ENCODE data around the gene CDH24. TPM values are rescaled to one million over a fixed set of nuclear protein-coding genes. Genes with fewer than 3 reads are reported as not detected.

The CDH24 gene
- total RNA-seq, 4 donors from 2014 or later: 3.4 to 8.4 (median 5.7) TPM

GRCh38 chr14:23009939-23010726, 47.2 kb downstream of the CDH24 start, which contains the start of gene C14orf93:
Gene C14orf93 (minus strand): TSS chr14:23010143. CDS start chr14:22999023, 11,120 bp downstream.
- TF ChIP-seq POLR2AphosphoS5 (IDR thresholded peaks at IDR 0.05) (no peak), EP300 (IDR thresholded peaks at IDR 0.05) (no peak), CTCF (IDR thresholded peaks at IDR 0.05) (no peak), POLR2A (IDR thresholded peaks at IDR 0.05) (no peak)
- Histone ChIP-seq H3K9me3 (no peaks in the 10 kb centered on the region), H3K27ac (peak within 1 kb of the TSS; percentile 85), H3K4me3 (peak within 1 kb of the TSS; percentile 63), H3K36me3 (no peaks in the 10 kb centered on the region), H3K4me1 (peaks cover 40% of the 10 kb centered on the region), H3K27me3 (no peaks in the 10 kb centered on the region)
- peak; percentile 83 to 89 for DNase-seq (ENCODE audit: low spot score in 2 of 2)
- WGBS: 2% methylated on average over 40 of the region's 40 CpGs

- Histone ChIP-seq H3K27me3 (no peaks in the 10 kb centered on the region), H3K27ac (peak overlapping the region; percentile 85), H3K36me3 (no peaks in the 10 kb centered on the region), H3K4me3 (peak overlapping the region; percentile 63), H3K9me3 (no peaks in the 10 kb centered on the region), H3K4me1 (peaks cover 40% of the 10 kb centered on the region)
- DNase-seq (ENCODE audit: low spot score in 2 of 2): no peak
- no peak for TF ChIP-seq POLR2A (IDR thresholded peaks at IDR 0.05)
- no peak for TF ChIP-seq EP300 (IDR thresholded peaks at IDR 0.05)
- TF ChIP-seq POLR2AphosphoS5 (IDR thresholded peaks at IDR 0.05): no peak
- no peak for TF ChIP-seq CTCF (IDR thresholded peaks at IDR 0.05)
- 7% methylated on average over 8 of the region's 8 CpGs for WGBS
Measured at GRCh38 chr14:23009483-23009938, 47.8 kb downstream of the CDH24 start.

- H3K9me3 ChIP-seq: no peaks in the 10 kb centered on the region
- TF ChIP-seq POLR2A (IDR thresholded peaks at IDR 0.05): no peak
- TF ChIP-seq EP300 (IDR thresholded peaks at IDR 0.05): no peak
- no peak for TF ChIP-seq POLR2AphosphoS5 (IDR thresholded peaks at IDR 0.05)
- TF ChIP-seq CTCF (IDR thresholded peaks at IDR 0.05): no peak
- 32% methylated on average over 3 of the region's 3 CpGs for WGBS
- no peak overlapping the region for H3K4me3 ChIP-seq
- H3K36me3 ChIP-seq: no peaks in the 10 kb centered on the region
- no peak overlapping the region for H3K27ac ChIP-seq
- no peak for DNase-seq (ENCODE audit: low spot score in 2 of 2)
- peaks cover 40% of the 10 kb centered on the region for H3K4me1 ChIP-seq
- no peaks in the 10 kb centered on the region for H3K27me3 ChIP-seq
Measured at GRCh38 chr14:23008831-23009230, 48.5 kb downstream of the CDH24 start.

GRCh38 chr14:23006544-23007419, 50.5 kb downstream of the CDH24 start:
- H3K4me1 ChIP-seq: peaks cover 40% of the 10 kb centered on the region
- TF ChIP-seq POLR2AphosphoS5 (IDR thresholded peaks at IDR 0.05): peak in 2 of 3 donors; percentile 88 to 90
- TF ChIP-seq POLR2A (IDR thresholded peaks at IDR 0.05): peak; percentile 16 to 46
- peak in 1 of 2 donors; percentile 9 for TF ChIP-seq CTCF (IDR thresholded peaks at IDR 0.05)
- no peak for TF ChIP-seq EP300 (IDR thresholded peaks at IDR 0.05)
- H3K36me3 ChIP-seq: no peaks in the 10 kb centered on the region
- peak; percentile 97 for DNase-seq (ENCODE audit: low spot score in 2 of 2)
- WGBS: 1% methylated on average over 41 of the region's 62 CpGs
- H3K27ac ChIP-seq: peak overlapping the region; percentile 91
- H3K27me3 ChIP-seq: no peaks in the 10 kb centered on the region
- no peaks in the 10 kb centered on the region for H3K9me3 ChIP-seq
- H3K4me3 ChIP-seq: peak overlapping the region; percentile 67

GRCh38 chr14:23006188-23006534, 51.2 kb downstream of the CDH24 start:
- WGBS: 59% methylated on average over 5 of the region's 5 CpGs
- no peaks in the 10 kb centered on the region for H3K36me3 ChIP-seq
- TF ChIP-seq POLR2A (IDR thresholded peaks at IDR 0.05): no peak
- TF ChIP-seq POLR2AphosphoS5 (IDR thresholded peaks at IDR 0.05): no peak
- no peak for TF ChIP-seq EP300 (IDR thresholded peaks at IDR 0.05)
- TF ChIP-seq CTCF (IDR thresholded peaks at IDR 0.05): no peak
- peaks cover 40% of the 10 kb centered on the region for H3K4me1 ChIP-seq
- peak overlapping the region; percentile 67 for H3K4me3 ChIP-seq
- H3K9me3 ChIP-seq: no peaks in the 10 kb centered on the region
- H3K27ac ChIP-seq: peak overlapping the region; percentile 91
- no peaks in the 10 kb centered on the region for H3K27me3 ChIP-seq
- no peak for DNase-seq (ENCODE audit: low spot score in 2 of 2)
